ENCODE data around the gene ITGA7.
A peak's percentile ranks its signal among the peaks of the same experiment; 100 is the strongest.

Gene ITGA7

GRCh38 chr12:55745361-55746173, 37.9 kb upstream of the ITGA7 start:
- TF ChIP-seq, protein P1, sequence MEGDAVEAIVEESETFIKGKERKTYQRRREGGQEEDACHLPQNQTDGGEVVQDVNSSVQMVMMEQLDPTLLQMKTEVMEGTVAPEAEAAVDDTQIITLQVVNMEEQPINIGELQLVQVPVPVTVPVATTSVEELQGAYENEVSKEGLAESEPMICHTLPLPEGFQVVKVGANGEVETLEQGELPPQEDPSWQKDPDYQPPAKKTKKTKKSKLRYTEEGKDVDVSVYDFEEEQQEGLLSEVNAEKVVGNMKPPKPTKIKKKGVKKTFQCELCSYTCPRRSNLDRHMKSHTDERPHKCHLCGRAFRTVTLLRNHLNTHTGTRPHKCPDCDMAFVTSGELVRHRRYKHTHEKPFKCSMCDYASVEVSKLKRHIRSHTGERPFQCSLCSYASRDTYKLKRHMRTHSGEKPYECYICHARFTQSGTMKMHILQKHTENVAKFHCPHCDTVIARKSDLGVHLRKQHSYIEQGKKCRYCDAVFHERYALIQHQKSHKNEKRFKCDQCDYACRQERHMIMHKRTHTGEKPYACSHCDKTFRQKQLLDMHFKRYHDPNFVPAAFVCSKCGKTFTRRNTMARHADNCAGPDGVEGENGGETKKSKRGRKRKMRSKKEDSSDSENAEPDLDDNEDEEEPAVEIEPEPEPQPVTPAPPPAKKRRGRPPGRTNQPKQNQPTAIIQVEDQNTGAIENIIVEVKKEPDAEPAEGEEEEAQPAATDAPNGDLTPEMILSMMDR (IDR thresholded peaks at IDR 0.05; ENCODE audit: low read depth, low read length): no peak
- no peak overlapping the region for H3K4me3 ChIP-seq (ENCODE audit: low read depth, low read length)

DNA sequence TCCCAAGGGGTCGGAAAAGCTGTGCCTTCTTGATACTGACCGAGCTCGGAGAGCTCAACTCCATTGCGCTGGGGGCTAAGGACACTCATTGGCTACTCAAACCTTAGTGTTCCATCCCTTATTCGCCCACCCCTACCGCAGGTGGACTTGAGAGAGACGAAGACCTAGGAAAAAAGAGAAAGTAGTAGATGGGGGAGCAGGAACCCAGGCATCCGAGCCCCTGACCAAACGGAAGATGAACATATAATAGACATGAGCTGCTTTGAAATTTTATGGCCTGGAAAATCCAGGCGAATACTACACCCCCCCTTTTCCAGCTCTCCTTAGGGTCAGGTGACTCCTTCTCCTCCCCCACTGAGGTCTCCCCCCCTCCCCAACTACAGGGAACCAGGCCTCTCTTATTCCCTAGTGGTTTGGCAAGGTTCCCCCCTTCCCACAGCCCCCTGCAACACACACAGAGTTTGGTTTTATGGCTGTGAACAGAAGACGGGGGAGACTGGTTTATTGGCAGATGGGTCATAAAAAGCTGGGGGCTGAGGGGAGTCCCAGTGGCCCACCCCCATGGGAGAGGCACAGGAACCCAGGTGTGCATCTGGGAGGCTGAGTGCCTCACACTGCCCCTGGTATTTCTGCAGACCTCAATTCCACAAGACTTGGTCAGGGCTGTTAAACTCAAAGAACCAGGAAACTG, 36.8 kb upstream of the ITGA7 start:
- TF ChIP-seq, protein P1 (IDR thresholded peaks at IDR 0.05; ENCODE audit: low read depth, low read length): no peak
- H3K4me3 ChIP-seq (ENCODE audit: low read depth, low read length): peak overlapping the region; percentile 58

DNA sequence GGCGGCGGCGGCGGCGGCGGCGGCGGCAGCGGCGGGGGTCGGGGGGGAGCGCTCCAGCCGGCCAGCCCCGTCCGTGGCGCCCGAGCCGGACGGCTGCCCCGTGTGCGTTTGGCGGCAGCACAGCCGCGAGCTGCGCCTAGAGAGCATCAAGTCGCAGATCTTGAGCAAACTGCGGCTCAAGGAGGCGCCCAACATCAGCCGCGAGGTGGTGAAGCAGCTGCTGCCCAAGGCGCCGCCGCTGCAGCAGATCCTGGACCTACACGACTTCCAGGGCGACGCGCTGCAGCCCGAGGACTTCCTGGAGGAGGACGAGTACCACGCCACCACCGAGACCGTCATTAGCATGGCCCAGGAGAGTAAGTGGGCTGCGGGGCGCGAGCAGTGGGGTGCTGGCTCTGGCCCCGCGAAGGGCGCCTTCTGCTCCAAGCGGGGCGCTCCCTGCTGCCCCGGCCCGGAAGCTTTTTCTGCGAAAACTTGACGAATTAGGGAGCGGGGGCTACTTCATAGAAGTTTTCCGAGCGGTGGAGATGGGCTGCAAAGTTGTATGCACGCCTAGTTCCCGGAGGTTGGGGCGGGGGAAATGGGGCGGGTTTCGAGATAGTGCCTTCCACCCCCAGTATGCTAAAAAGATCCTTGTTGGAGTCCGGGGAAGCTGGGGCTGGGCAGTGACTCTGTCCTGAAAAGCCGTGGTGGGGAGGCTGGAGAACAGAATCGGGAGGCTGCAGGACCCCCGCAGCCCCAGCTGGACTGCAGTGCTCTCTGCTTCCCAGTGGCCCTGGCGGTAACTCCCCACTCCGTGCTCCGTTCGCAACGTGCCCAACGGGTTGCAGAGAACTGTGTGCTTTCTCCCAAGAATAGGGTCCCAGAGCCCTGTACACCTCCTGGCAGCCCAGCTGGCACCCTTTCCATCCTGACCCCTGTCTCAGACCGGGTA, 36.0 kb upstream of the ITGA7 start:
- TF ChIP-seq, protein P1 (IDR thresholded peaks at IDR 0.05; ENCODE audit: low read depth, low read length): no peak
- H3K4me3 ChIP-seq (ENCODE audit: low read depth, low read length): peak overlapping the region; percentile 58

- H3K4me3 ChIP-seq (ENCODE audit: low read depth, low read length): peak within 1 kb of the TSS; percentile 58
- TF ChIP-seq, protein P1 (IDR thresholded peaks at IDR 0.05; ENCODE audit: low read depth, low read length): no peak
These were observed 35.2 kb upstream of the ITGA7 start, which contains the start of gene GDF11 for GRCh38 chr12:55742719-55743405. GDF11 (plus strand) TSS chr12:55743122; CDS start chr12:55743317, 195 bp downstream.

DNA sequence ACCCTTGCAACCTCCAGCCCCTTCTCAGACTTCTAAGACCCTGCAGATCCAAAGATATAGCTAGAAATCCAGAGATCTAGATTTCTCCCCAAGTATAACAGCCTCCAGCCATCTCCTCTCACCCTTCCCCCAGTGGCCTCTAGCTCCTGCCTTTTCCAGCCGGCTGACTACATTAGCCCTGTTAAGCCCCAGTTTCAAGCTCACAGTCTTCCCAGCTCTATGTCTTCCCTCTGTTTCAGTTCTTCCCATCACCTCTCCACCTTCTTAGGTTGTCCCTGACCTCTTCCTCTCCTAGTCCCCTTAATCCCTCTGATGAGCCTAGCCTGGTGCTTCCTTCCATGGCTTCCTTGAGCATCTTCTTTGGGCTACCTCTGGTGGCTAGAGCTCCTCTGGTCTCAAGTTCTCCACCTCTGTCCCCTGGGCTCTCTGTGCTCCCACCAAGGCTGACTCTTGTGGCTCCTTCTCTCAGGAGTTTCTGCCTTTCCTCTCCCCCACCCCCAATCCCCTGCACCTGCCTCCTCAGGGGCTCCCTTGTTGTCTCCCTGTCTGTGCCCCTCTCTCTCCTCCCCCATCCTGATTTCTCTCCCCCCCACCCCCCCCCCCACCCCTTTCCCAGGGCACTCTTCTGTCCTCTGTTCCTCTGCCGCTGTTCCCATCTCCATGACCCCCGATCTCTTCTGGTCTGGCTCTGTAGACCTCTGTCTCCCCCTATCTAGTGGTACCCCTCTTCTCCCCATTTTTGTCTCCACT, 34.4 kb upstream of the ITGA7 start:
- TF ChIP-seq, protein P1 (IDR thresholded peaks at IDR 0.05; ENCODE audit: low read depth, low read length): no peak
- peak overlapping the region; percentile 50 for H3K4me3 ChIP-seq (ENCODE audit: low read depth, low read length)

- TF ChIP-seq, protein P1 (IDR thresholded peaks at IDR 0.05; ENCODE audit: low read depth, low read length): no peak
- peak overlapping the region; percentile 74 for H3K4me3 ChIP-seq (ENCODE audit: low read depth, low read length)
These were observed 31.3 kb upstream of the ITGA7 start for GRCh38 chr12:55739025-55739378.

Measured in WI38 (cell line).